IMR-90 (cell line): ENCODE results near the gene HDDC2. TPM values are rescaled to one million over a fixed set of nuclear protein-coding genes. Genes with fewer than 3 reads are reported as not detected.

Experiments used
- ATAC-seq: fragments of 200-7000 bp; cut with Tn5 transposase; 2 replicates; pipeline ENCODE4 v1.9.1; 2020; ENCODE audit warnings: low read depth, mild to moderate bottlenecking, moderate library complexity
- BruUV-seq: library from RNA; stranded (reverse); fragments of 400-500 nt; replicated peaks from 2 replicates; lab custom pipeline; 2021; lab: Mats Ljungman, UMichigan
- CTCF ChIA-PET: fragments of 300-600 bp; formaldehyde crosslinking; extraction: SDS; loops from one replicate; lab custom pipeline; 2021; ENCODE audit warnings: antibody characterized with exemption; lab: Yijun Ruan, JAX
- POLR2A ChIA-PET: fragments of 300-600 bp; sonication (Branson Sonifier 250); formaldehyde crosslinking; loops from one replicate; lab custom pipeline; 2022; ENCODE audit warnings: antibody characterized with exemption; ENCODE audit not compliant: unreplicated experiment; lab: Charles Lee
- DNase-seq: peaks from one replicate; pipeline ENCODE4 v3.0.0; 2013
- H2AFZ ChIP-seq: replicated peaks from 2 replicates; pipeline ENCODE3; 2013; ENCODE audit warnings: low read length, mild to moderate bottlenecking; ENCODE audit not compliant: poor library complexity
- H2AK5ac ChIP-seq: 2 replicates; pipeline ENCODE4 v1.6.1; 2013; ENCODE audit warnings: low read depth, low read length, inconsistent platforms
- H2AK9ac ChIP-seq: replicated peaks from 2 replicates; pipeline ENCODE3; 2013; ENCODE audit warnings: mild to moderate bottlenecking, low read depth, low read length, moderate library complexity; ENCODE audit not compliant: poor library complexity
- H2BK120ac ChIP-seq: 2 replicates; pipeline ENCODE4 v1.6.1; 2013; ENCODE audit warnings: low read depth, low read length, inconsistent platforms
- H2BK15ac ChIP-seq: 3 replicates; pipeline ENCODE4 v1.6.1; 2013; ENCODE audit warnings: low read depth, low read length, inconsistent platforms
- H2BK20ac ChIP-seq: 2 replicates; pipeline ENCODE4 v1.6.1; 2013; ENCODE audit warnings: low read depth, mild to moderate bottlenecking, inconsistent platforms, low read length, moderate library complexity
- H2BK5ac ChIP-seq: 2 replicates; pipeline ENCODE4 v1.6.1; 2013; ENCODE audit warnings: mild to moderate bottlenecking, low read depth, low read length, inconsistent platforms; ENCODE audit not compliant: poor library complexity, severe bottlenecking
- H3K14ac ChIP-seq: replicated peaks from 2 replicates; pipeline ENCODE4 v1.6.1; 2013; ENCODE audit warnings: low read depth, low read length, inconsistent platforms
- H3K18ac ChIP-seq: 2 replicates; pipeline ENCODE4 v1.6.1; 2013; ENCODE audit warnings: low read depth, low read length, control low read depth
- H3K23ac ChIP-seq: 2 replicates; pipeline ENCODE4 v1.6.1; 2013; ENCODE audit warnings: low read depth, low read length, inconsistent platforms
- H3K27ac ChIP-seq: 2 replicates; pipeline ENCODE4 v1.5.1; 2013; ENCODE audit warnings: mild to moderate bottlenecking, control low read depth, low read length; ENCODE audit not compliant: insufficient read depth
- H3K27me3 ChIP-seq: 2 replicates; pipeline ENCODE4 v1.6.1; 2013; ENCODE audit warnings: low read length; ENCODE audit not compliant: control insufficient read depth, insufficient read depth
- H3K36me3 ChIP-seq: 2 replicates; pipeline ENCODE4 v1.6.1; 2013; ENCODE audit warnings: low read length, mixed read lengths; ENCODE audit not compliant: control insufficient read depth, insufficient read depth
- H3K4ac ChIP-seq: 2 replicates; pipeline ENCODE4 v1.6.1; 2013; ENCODE audit warnings: low read depth, low read length, inconsistent platforms
- H3K4me1 ChIP-seq: 2 replicates; pipeline ENCODE4 v1.6.1; 2013; ENCODE audit warnings: low read length, mixed read lengths; ENCODE audit not compliant: control insufficient read depth, insufficient read depth
- H3K4me2 ChIP-seq: 2 replicates; pipeline ENCODE4 v1.6.1; 2013; ENCODE audit warnings: low read depth, mild to moderate bottlenecking, control low read depth, low read length, moderate library complexity
- H3K4me3 ChIP-seq: 2 replicates; pipeline ENCODE4 v1.5.1; 2013; ENCODE audit warnings: low read depth, mild to moderate bottlenecking, control low read depth, low read length, moderate library complexity; ENCODE audit not compliant: insufficient read depth
- H3K56ac ChIP-seq: 2 replicates; pipeline ENCODE4 v1.6.1; 2013; ENCODE audit warnings: low read length, inconsistent platforms; ENCODE audit not compliant: insufficient read depth; ENCODE audit errors: extremely low read depth
- H3K79me1 ChIP-seq, 2 experiments: 2 replicates each; pipeline ENCODE4 v1.6.1; 2013; ENCODE audit warnings: low read length in 2 of 2, inconsistent platforms in 1 of 2, low read depth in 1 of 2
- H3K9ac ChIP-seq: 2 replicates; pipeline ENCODE4 v1.6.1; 2013; ENCODE audit warnings: low read depth, low read length, control low read depth
- H3K9me1 ChIP-seq: 2 replicates; pipeline ENCODE4 v1.6.1; 2013; ENCODE audit warnings: low read length, inconsistent platforms; ENCODE audit not compliant: insufficient read depth
- H3K9me3 ChIP-seq: 2 replicates; pipeline ENCODE4 v1.6.1; 2013; ENCODE audit warnings: low read length; ENCODE audit not compliant: control insufficient read depth, insufficient read depth
- H4K20me1 ChIP-seq: 2 replicates; pipeline ENCODE4 v1.6.1; 2013; ENCODE audit warnings: low read length, inconsistent platforms; ENCODE audit not compliant: insufficient read depth
- H4K5ac ChIP-seq: 2 replicates; pipeline ENCODE4 v1.6.1; 2013; ENCODE audit warnings: mild to moderate bottlenecking, low read depth, low read length, control low read depth
- H4K8ac ChIP-seq, 2 experiments: 2 replicates each; pipeline ENCODE4 v1.6.1; 2013; ENCODE audit warnings: low read depth in 2 of 2, low read length in 2 of 2, control low read depth in 1 of 2, inconsistent platforms in 1 of 2
- H4K91ac ChIP-seq: 2 replicates; pipeline ENCODE4 v1.6.1; 2013; ENCODE audit warnings: low read depth, low read length, inconsistent platforms; ENCODE audit not compliant: insufficient read depth
- WGBS, 2 experiments: methylation state at CpG; one replicate each; pipeline versions ENCODE4 v1.1.5 to v1.1.7; 2013; ENCODE audit warnings: missing lambda C conversion rate in 2 of 2; ENCODE audit not compliant: insufficient read length in 1 of 2; ENCODE audit errors: extremely low coverage in 2 of 2; 5-methylcytosine and 5-hydroxymethylcytosine counted together
- dilution Hi-C: fragments of 300-500 bp; cut with HindIII; formaldehyde crosslinking; loops from one replicate; pipeline ENCODE4 v1.14.3; 2018; ENCODE audit warnings: low sequenced_read_pairs; ENCODE audit not compliant: unreplicated experiment
- in situ Hi-C: fragments of 300-500 bp; cut with MboI; formaldehyde crosslinking; loops from 3 replicates; pipeline ENCODE4 v1.14.3; 2019; ENCODE audit warnings: low sequenced_read_pairs, inconsistent platforms, mixed read lengths
- intact Hi-C: fragments of 100-400 bp; cut with micrococcal nuclease; formaldehyde crosslinking; loops from 2 replicates; pipeline ENCODE4 v1.10.0; 2022
- polyA plus RNA-seq, 3 experiments: library from polyadenylated mRNA; depleted of rRNA; stranded (reverse); fragments of >200 nt; gene quantifications; 2 replicates each; pipeline ENCODE4 v1.2.3, GENCODE V29; 2012; ENCODE audit warnings: low replicate concordance in 1 of 3
- total RNA-seq: library from RNA; depleted of rRNA; stranded (reverse); fragments of >200 nt; gene quantifications from 2 replicates; pipeline ENCODE4 v1.2.3, GENCODE V29; 2012
- TF ChIP-seq, protein P1 (sequence below): fragments of 150-350 bp; IDR thresholded peaks from 2 replicates; pipeline ENCODE4 v1.6.1; 2017; ENCODE audit warnings: mild to moderate bottlenecking, antibody characterized with exemption, low read length, low read depth

HDDC2 gene
- total and polyA plus RNA-seq, 2 of the 4 experiments (the other 2 are of a cell fraction), result 40.9 to 68.6 TPM

DNA sequence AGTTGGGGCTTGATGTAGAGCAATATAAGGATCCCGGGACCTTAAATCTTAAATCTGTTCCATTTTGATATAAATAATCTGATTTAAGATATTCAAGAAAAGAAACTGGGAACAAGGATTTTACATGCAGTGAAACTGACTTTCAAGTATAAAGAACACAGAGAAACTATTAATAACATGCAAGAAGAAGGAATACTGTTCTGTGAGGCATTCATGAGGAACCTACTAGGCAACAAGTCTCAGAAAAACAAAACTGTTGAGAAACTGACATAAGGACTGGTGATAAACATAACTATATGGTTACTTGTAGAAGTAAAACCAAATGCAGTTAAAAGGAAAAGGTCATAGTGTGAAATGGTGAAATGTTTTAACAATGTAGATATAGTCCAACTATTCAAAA, 15.8 kb downstream of the HDDC2 start:
- Histone ChIP-seq H3K9me1 (no peaks in the 10 kb centered on the region), H3K56ac (no peak overlapping the region), H3K23ac (no peak overlapping the region), H3K4me1 (no peaks in the 10 kb centered on the region), H3K27ac (no peak overlapping the region), H2AK9ac (no peak overlapping the region), H4K20me1 (no peaks in the 10 kb centered on the region), H3K4me3 (no peak overlapping the region), H4K8ac (no peak overlapping the region), H2BK20ac (no peak overlapping the region), H3K4me2 (no peak overlapping the region), H3K27me3 (no peaks in the 10 kb centered on the region), H2BK120ac (no peak overlapping the region), H2BK15ac (no peak overlapping the region), H4K91ac (no peak overlapping the region), H3K18ac (peak overlapping the region; percentile 5; the same call in 1 of the 2 replicates), H3K36me3 (peaks cover 11% of the 10 kb centered on the region), H3K4ac (no peak overlapping the region), H3K9ac (no peak overlapping the region), H3K79me1 (peaks cover 4 to 14% of the 10 kb centered on the region in 2 experiments), H4K5ac (no peak overlapping the region), H2AK5ac (no peak overlapping the region), H3K14ac (no peak overlapping the region), H2AFZ (no peak overlapping the region), H2BK5ac (peak overlapping the region; percentile 52), H3K9me3 (no peaks in the 10 kb centered on the region)
- CTCF ChIA-PET, result no interaction called here
- BruUV-seq, result no TSS peak
- intact Hi-C loops, result no loop called here
- dilution Hi-C loops, result no loop called here
- TF ChIP-seq, protein P1, sequence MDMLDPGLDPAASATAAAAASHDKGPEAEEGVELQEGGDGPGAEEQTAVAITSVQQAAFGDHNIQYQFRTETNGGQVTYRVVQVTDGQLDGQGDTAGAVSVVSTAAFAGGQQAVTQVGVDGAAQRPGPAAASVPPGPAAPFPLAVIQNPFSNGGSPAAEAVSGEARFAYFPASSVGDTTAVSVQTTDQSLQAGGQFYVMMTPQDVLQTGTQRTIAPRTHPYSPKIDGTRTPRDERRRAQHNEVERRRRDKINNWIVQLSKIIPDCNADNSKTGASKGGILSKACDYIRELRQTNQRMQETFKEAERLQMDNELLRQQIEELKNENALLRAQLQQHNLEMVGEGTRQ, result no peak
- ATAC-seq, result peak; percentile 71
- in situ Hi-C loops, result no loop called here
- DNase-seq, result peak; percentile 57
- POLR2A ChIA-PET, result no interaction called here
- no CpG with 5 or more reads among the region's 1 CpG for WGBS, 2 experiments
